ENCODE measurements around the gene ARMH1. TPM values are rescaled to one million over a fixed set of nuclear protein-coding genes. Genes with fewer than 3 reads are reported as not detected.

Gene ARMH1
- polyA plus RNA-seq, 1 of the 3 experiments (the other 2 are of a cell fraction) = 6.6 TPM

- Histone ChIP-seq H3K4me3 (ENCODE audit: low read depth in 2 of 2, low read length in 1 of 2) (no peak overlapping the region), H3F3A (replicated peaks; ENCODE audit: insufficient read depth) (no peaks in the 10 kb centered on the region), H4K20me1 (ENCODE audit: insufficient read depth) (no peaks in the 10 kb centered on the region), H3K27ac (ENCODE audit: low read depth in 2 of 2, low read length in 1 of 2) (no peak overlapping the region), H3K79me2 (ENCODE audit: insufficient read depth) (no peaks in the 10 kb centered on the region), H2AFZ (ENCODE audit: low read depth) (no peak overlapping the region), H3K27me3 (ENCODE audit: insufficient read depth) (no peaks in the 10 kb centered on the region), H3K4me2 (no peak overlapping the region), H3K9me2 (no peaks in the 10 kb centered on the region), H3K4me1 (ENCODE audit: control insufficient read depth in 1 of 2, insufficient read depth in 2 of 2, low read depth in 1 of 2, low read length in 1 of 2) (peaks cover 0 to 14% of the 10 kb centered on the region in 2 experiments; a peak in 1 of 4 replicates), H3K9ac (no peak overlapping the region), H3K36me3 (replicated peaks in 1 of 2; ENCODE audit: control insufficient read depth in 1 of 2, insufficient read depth in 2 of 2, low read length in 1 of 2) (no peaks in the 10 kb centered on the region), H3K9me3 (no peaks in the 10 kb centered on the region)
- DNase-seq = peak; percentile 88
- POLR2A ChIA-PET = interaction anchor here (0.8 to 1.3 kb wide), 3 partner anchors 9 to 25 kb away, joined by 3 to 7 read pairs (median 6); partner anchors contain the start of genes ARMH1 and TMEM53
- CTCF ChIA-PET = interaction anchor here (0.7 to 7.6 kb wide), 11 partner anchors 8 to 88 kb away, joined by 3 to 45 read pairs (median 5); partner anchors contain the start of genes ARMH1 and TMEM53
- no peak for TF ChIP-seq RFX5 (IDR thresholded peaks at IDR 0.05; ENCODE audit: low read length)
- TF ChIP-seq MEF2A (IDR thresholded peaks at IDR 0.05; ENCODE audit: borderline replicate concordance, low read depth) = no peak
- TF ChIP-seq EP300 (IDR thresholded peaks at IDR 0.05; ENCODE audit: borderline replicate concordance in 1 of 2, low read depth in 1 of 2, low read length in 1 of 2) = peak in 1 of 2 experiments; percentile 44; a peak in 1 of 4 replicates
- TF ChIP-seq RXRA (IDR thresholded peaks at IDR 0.05; ENCODE audit: borderline replicate concordance, low read depth) = no peak
- no peak for TF ChIP-seq MAX (IDR thresholded peaks at IDR 0.05; ENCODE audit: low read depth)
- TF ChIP-seq JUND (IDR thresholded peaks at IDR 0.05) = no peak
- peak; percentile 40 for TF ChIP-seq RAD21 (IDR thresholded peaks at IDR 0.05; ENCODE audit: low read length)
- TF ChIP-seq MXI1 (IDR thresholded peaks at IDR 0.05; ENCODE audit: low read depth, low read length) = peak; percentile 85
- no peak for TF ChIP-seq IRF3 (IDR thresholded peaks at IDR 0.05; ENCODE audit: low read depth, low read length)
- no peak for TF ChIP-seq SIN3A (IDR thresholded peaks at IDR 0.05; ENCODE audit: borderline replicate concordance, low read depth, low read length)
- TF ChIP-seq TCF12 (IDR thresholded peaks at IDR 0.05) = no peak
- no peak for TF ChIP-seq ZBTB33 (IDR thresholded peaks at IDR 0.05; ENCODE audit: borderline replicate concordance, low read depth)
- TF ChIP-seq CTCF (IDR thresholded peaks at IDR 0.05) = no peak
- peak; percentile 80; the same call in 1 of the 2 replicates for TF ChIP-seq RCOR1 (IDR thresholded peaks at IDR 0.05; ENCODE audit: low read length)
- TF ChIP-seq NRF1 (IDR thresholded peaks at IDR 0.05; ENCODE audit: low read depth, low read length) = peak; percentile 17; the same call in 1 of the 2 replicates
- peak; percentile 92 for TF ChIP-seq CHD2 (IDR thresholded peaks at IDR 0.05; ENCODE audit: low read length, partially characterized antibody)
- no peak for TF ChIP-seq ELF1 (IDR thresholded peaks at IDR 0.05)
- peak; percentile 71 for TF ChIP-seq FOXJ3 (CRISPR knock-in tag; IDR thresholded peaks at IDR 0.05)
- 47% methylated on average over 4 of the region's 9 CpGs for WGBS (ENCODE audit: low lambda C conversion rate)
Observed at GRCh38 chr1:44660176-44660575, 14.3 kb upstream of the ARMH1 start.
